T-helper 2 cell treated with Interferon-gamma antibody and Interleukin-4, amounts not matched to agents 100 ng/mL and 5 ng/mL, for 36 hours (primary cell): ENCODE data around the gene CST5. TPM values are rescaled to one million over a fixed set of nuclear protein-coding genes. Genes with fewer than 3 reads are reported as not detected.
"Not testable (repeated sequence)": the region's sequence is repeated elsewhere in the genome, so short reads cannot be mapped to it uniquely, and the experiment has no call there.

ENCODE experiments used
- intact Hi-C: fragments of 100-400 bp; cut with micrococcal nuclease; formaldehyde crosslinking; loops from one replicate; pipeline ENCODE4 v1.15.1; 2023
- total RNA-seq: library from RNA; stranded (reverse); gene quantifications from 2 replicates; pipeline ENCODE4 v1.2.3, GENCODE V29; 2022

CST5 gene
- total RNA-seq, 1 donor from 2014 or later: not detected

- intact Hi-C loops: loop anchor here (2.0 kb wide), 1 partner anchor 274 kb away; no protein-coding TSS in a partner anchor
These were observed 11.3 kb upstream of the CST5 start for GRCh38 chr20:23890867-23891266.

GRCh38 chr20:23889775-23890187, 10.2 kb upstream of the CST5 start:
- intact Hi-C loops: loop anchor here (1.0 to 5.0 kb wide), 4 partner anchors 48 to 275 kb away; no protein-coding TSS in a partner anchor

- intact Hi-C loops: loop anchor here (5.0 kb wide), 2 partner anchors 49 to 109 kb away; no protein-coding TSS in a partner anchor
These were observed 8.3 kb upstream of the CST5 start for GRCh38 chr20:23887856-23888255.

- intact Hi-C loops: loop anchor here (5.0 kb wide), 2 partner anchors 53 to 113 kb away; no protein-coding TSS in a partner anchor
These were observed 5.2 kb upstream of the CST5 start for GRCh38 chr20:23884771-23885162.

- intact Hi-C loops: no loop called here
These were observed 4.7 kb upstream of the CST5 start for GRCh38 chr20:23884136-23884770.

GRCh38 chr20:23881371-23881770, 1.8 kb upstream of the CST5 start:
- intact Hi-C loops: no loop called here

GRCh38 chr20:23880417-23880816, 869 bp upstream of the CST5 start:
- intact Hi-C loops: no loop called here

- intact Hi-C loops: no loop called here
These were observed 345 bp upstream of the CST5 start for GRCh38 chr20:23879811-23880374.

GRCh38 chr20:23878787-23879186, 761 bp downstream of the CST5 start:
- intact Hi-C loops: no loop called here

- intact Hi-C loops: not testable (repeated sequence)
These were observed 1.5 kb downstream of the CST5 start for GRCh38 chr20:23878016-23878542.

GRCh38 chr20:23877524-23877923, 2.0 kb downstream of the CST5 start:
- intact Hi-C loops: no loop called here

- intact Hi-C loops: no loop called here
These were observed 3.8 kb downstream of the CST5 start for GRCh38 chr20:23875606-23876237.

GRCh38 chr20:23874747-23875146, 4.8 kb downstream of the CST5 start:
- intact Hi-C loops: no loop called here

GRCh38 chr20:23873370-23874015, 6.1 kb downstream of the CST5 start:
- intact Hi-C loops: no loop called here

GRCh38 chr20:23872065-23872464, 7.5 kb downstream of the CST5 start:
- intact Hi-C loops: no loop called here

GRCh38 chr20:23870461-23870860, 9.1 kb downstream of the CST5 start:
- intact Hi-C loops: no loop called here

- intact Hi-C loops: no loop called here
These were observed 10.0 kb downstream of the CST5 start for GRCh38 chr20:23869520-23869919.

- intact Hi-C loops: no loop called here
These were observed 11.2 kb downstream of the CST5 start for GRCh38 chr20:23868321-23868720.

- intact Hi-C loops: no loop called here
These were observed 12.3 kb downstream of the CST5 start for GRCh38 chr20:23867152-23867776.

GRCh38 chr20:23860771-23861170, 18.8 kb downstream of the CST5 start:
- intact Hi-C loops: not testable (repeated sequence)

- intact Hi-C loops: no loop called here
These were observed 21.5 kb downstream of the CST5 start for GRCh38 chr20:23857962-23858595.
